Tibial artery (tissue), 4 donors: ENCODE measurements around the gene PPP1R8.
"Not testable (repeated sequence)": the region's sequence is repeated elsewhere in the genome, so short reads cannot be mapped to it uniquely, and the experiment has no call there.

Experiments
- DNase-seq, 2 donors: peaks; one replicate each; pipeline ENCODE4 v3.0.0-alpha.2; 2019
- H3K27ac ChIP-seq, 2 donors: fragments of 200-600 bp; sonication (generic) in 1 of 2; 1 replicate in 1 of 2; 2 replicates in 1 of 2; pipeline ENCODE4 v1.5.1; 2018 to 2019; ENCODE audit warnings: mild to moderate bottlenecking in 1 of 2
- H3K27me3 ChIP-seq, 2 donors: fragments of 200-600 bp; sonication (generic) in 1 of 2; one replicate each; pipeline versions ENCODE4 v1.5.1 to v1.6.0; 2016 to 2019
- H3K36me3 ChIP-seq, 3 donors: fragments of 200-600 bp; sonication (generic) in 2 of 3; one replicate each; pipeline ENCODE4 v1.5.1; 2016 to 2019; ENCODE audit warnings: mild to moderate bottlenecking in 2 of 3
- H3K4me1 ChIP-seq, 4 donors: fragments of 200-600 bp; sonication (generic) in 2 of 4; 1 replicate in 3 of 4; 2 replicates in 1 of 4; pipeline ENCODE4 v1.5.1; 2016 to 2019
- H3K4me3 ChIP-seq, 2 donors: fragments of 200-600 bp; sonication (generic) in 1 of 2; 1 replicate in 1 of 2; 2 replicates in 1 of 2; pipeline ENCODE4 v1.5.1; 2018 to 2019; ENCODE audit warnings: mild to moderate bottlenecking in 2 of 2
- H3K9me3 ChIP-seq, 3 donors: fragments of 200-600 bp; sonication (generic) in 1 of 3; one replicate each; pipeline ENCODE4 v1.5.1; 2016 to 2019
- intact Hi-C: fragments of 100-400 bp; cut with DNase I; formaldehyde crosslinking; loops from one replicate; pipeline ENCODE4 v1.15.0; 2023; ENCODE audit warnings: low total_unique reads
- TF ChIP-seq, protein P1 (sequence below), 2 experiments: fragments of 200-600 bp in 1 of 2; fragments of 450-650 bp in 1 of 2; IDR thresholded peaks; one replicate each; pipeline ENCODE4 v1.5.1; 2017 to 2019; ENCODE audit warnings: antibody characterized with exemption in 2 of 2, mild to moderate bottlenecking in 1 of 2, moderate library complexity in 1 of 2

Gene PPP1R8

DNA sequence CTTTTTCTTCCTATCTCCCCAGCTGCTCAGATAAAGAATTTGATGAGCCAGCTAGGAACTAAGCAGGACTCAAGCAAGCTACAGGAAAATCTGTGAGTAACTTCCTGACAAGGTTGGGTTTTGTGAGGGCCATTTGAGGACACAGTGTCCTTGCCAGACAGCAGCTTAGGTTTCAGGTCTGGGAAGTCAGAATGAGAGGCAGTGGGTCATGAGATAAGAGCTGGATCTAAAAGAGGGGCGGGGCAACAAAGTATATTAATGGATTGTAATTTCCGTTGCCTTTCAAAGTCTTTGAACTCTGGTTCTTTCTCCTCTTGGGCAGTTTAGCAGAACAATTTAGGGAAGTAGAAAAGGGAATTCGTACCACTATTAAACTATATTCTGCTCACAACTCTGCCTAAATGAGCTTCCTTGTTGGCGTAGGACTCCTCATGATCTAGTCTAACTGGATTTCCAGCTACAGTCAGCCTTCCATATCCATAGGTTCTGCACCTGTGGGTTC lies 41.0 kb upstream of the PPP1R8 start:
- Histone ChIP-seq H3K27me3 (no peaks in the 10 kb centered on the region), H3K4me1 (peaks cover 0 to 15% (median 4%) of the 10 kb centered on the region in 4 donors), H3K36me3 (peaks cover 42 to 48% (median 44%) of the 10 kb centered on the region in 3 donors), H3K9me3 (no peaks in the 10 kb centered on the region), H3K4me3 (no peak overlapping the region), H3K27ac (no peak overlapping the region)
- intact Hi-C loops = no loop called here
- peak in 1 of 2 donors; percentile 33 for DNase-seq
- TF ChIP-seq, protein P1, sequence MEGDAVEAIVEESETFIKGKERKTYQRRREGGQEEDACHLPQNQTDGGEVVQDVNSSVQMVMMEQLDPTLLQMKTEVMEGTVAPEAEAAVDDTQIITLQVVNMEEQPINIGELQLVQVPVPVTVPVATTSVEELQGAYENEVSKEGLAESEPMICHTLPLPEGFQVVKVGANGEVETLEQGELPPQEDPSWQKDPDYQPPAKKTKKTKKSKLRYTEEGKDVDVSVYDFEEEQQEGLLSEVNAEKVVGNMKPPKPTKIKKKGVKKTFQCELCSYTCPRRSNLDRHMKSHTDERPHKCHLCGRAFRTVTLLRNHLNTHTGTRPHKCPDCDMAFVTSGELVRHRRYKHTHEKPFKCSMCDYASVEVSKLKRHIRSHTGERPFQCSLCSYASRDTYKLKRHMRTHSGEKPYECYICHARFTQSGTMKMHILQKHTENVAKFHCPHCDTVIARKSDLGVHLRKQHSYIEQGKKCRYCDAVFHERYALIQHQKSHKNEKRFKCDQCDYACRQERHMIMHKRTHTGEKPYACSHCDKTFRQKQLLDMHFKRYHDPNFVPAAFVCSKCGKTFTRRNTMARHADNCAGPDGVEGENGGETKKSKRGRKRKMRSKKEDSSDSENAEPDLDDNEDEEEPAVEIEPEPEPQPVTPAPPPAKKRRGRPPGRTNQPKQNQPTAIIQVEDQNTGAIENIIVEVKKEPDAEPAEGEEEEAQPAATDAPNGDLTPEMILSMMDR (IDR thresholded peaks at IDR 0.05) = no peak

DNA sequence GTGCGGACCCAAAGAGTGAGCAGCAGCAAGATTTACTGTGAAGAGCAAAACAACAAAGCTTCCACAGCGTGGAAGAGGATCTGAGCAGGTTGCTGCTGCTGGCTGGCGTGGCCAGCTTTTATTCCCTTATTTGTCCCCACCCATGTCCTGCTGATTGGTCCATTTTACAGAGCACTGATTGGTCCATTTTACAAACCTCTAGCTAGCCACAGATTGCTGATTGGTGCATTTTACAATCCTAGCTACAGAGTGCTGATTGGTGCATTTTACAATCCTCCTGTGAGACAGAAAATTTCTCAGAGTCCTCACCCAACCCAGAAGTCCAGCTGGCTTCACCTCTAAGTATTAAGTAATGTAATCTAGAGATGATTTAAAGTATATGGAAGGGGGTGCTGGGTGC lies 40.3 kb upstream of the PPP1R8 start:
- intact Hi-C loops, H3K4me3 ChIP-seq, H3K27ac ChIP-seq, DNase-seq, H3K9me3 ChIP-seq, H3K27me3 ChIP-seq: not testable (repeated sequence)
- Histone ChIP-seq H3K36me3 (peaks cover 49 to 55% (median 50%) of the 10 kb centered on the region in 3 donors), H3K4me1 (peaks cover 0 to 15% (median 2%) of the 10 kb centered on the region in 4 donors)

DNA sequence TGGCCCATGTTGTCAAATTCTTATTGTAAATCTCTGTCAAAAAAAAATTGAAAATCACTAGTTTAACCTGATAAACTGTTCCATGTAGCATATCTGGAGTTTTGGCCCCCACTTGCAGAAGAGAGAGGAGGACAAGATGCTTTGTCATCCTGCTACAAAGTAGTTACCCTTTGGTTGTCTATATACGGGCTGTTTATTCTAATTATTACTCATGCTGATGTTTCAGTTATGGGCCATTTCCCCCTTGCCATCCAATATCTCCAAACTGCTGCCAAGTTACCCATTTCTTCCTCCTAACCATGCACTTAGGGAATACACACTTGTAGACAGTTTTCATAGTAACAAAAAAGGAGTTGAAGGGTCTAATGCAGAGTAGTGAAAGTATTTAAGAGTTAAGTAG lies 35.0 kb upstream of the PPP1R8 start:
- Histone ChIP-seq H3K4me3 (no peak overlapping the region), H3K36me3 (peaks cover 75 to 88% (median 81%) of the 10 kb centered on the region in 3 donors), H3K4me1 (no peaks in the 10 kb centered on the region), H3K27ac (no peak overlapping the region), H3K27me3 (no peaks in the 10 kb centered on the region), H3K9me3 (no peaks in the 10 kb centered on the region)
- DNase-seq = no peak
- TF ChIP-seq, protein P1 (IDR thresholded peaks at IDR 0.05) = no peak
- intact Hi-C loops = no loop called here

DNA sequence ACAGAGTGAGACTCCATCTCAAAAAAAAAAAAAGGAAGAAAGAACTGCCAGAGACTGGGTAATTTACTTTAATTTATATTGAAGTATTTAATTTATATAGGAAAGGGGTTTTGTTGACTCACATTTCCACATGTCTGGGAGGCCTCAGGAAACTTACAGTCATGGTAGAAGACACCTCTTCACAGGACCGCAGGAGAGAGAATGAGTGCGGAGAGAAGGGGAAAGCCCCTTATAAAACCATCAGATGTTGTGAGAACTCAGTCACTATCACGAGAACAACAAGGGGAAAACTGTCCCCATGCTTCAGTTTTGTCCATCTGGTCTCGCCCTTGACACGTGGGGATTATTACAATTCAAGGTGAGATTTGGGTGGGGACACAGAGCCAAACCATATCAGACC lies 25.8 kb upstream of the PPP1R8 start:
- no peak for DNase-seq
- Histone ChIP-seq H3K36me3 (peaks cover 53 to 76% (median 71%) of the 10 kb centered on the region in 3 donors), H3K9me3 (no peaks in the 10 kb centered on the region), H3K4me3 (no peak overlapping the region), H3K27me3 (no peaks in the 10 kb centered on the region), H3K4me1 (no peaks in the 10 kb centered on the region), H3K27ac (no peak overlapping the region)
- intact Hi-C loops = no loop called here
- TF ChIP-seq, protein P1 (IDR thresholded peaks at IDR 0.05) = no peak

DNA sequence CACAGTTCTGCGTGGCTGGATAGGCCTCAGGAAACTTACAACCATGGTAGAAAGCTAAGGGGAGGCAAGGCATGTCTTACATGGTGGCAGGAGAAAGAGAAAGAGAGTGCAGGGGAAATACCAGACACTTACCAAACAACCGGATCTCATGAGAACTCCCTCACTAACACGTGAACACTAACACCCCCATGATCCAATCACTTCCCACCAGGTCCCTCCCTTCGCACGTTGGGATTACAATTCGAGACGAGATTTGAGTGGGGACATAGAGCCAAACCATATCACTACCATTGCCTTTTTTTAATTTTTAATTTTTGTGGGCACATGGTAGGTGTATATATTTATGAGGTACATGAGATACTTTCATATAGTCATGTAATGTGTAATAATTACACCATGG lies 23.8 kb upstream of the PPP1R8 start:
- TF ChIP-seq, protein P1 (IDR thresholded peaks at IDR 0.05) = no peak
- H3K9me3 ChIP-seq = no peaks in the 10 kb centered on the region
- no peak for DNase-seq
- no peak overlapping the region for H3K4me3 ChIP-seq
- intact Hi-C loops = no loop called here
- H3K4me1 ChIP-seq = no peaks in the 10 kb centered on the region
- peaks cover 41 to 59% (median 58%) of the 10 kb centered on the region in 3 donors for H3K36me3 ChIP-seq
- no peak overlapping the region for H3K27ac ChIP-seq
- H3K27me3 ChIP-seq = no peaks in the 10 kb centered on the region

DNA sequence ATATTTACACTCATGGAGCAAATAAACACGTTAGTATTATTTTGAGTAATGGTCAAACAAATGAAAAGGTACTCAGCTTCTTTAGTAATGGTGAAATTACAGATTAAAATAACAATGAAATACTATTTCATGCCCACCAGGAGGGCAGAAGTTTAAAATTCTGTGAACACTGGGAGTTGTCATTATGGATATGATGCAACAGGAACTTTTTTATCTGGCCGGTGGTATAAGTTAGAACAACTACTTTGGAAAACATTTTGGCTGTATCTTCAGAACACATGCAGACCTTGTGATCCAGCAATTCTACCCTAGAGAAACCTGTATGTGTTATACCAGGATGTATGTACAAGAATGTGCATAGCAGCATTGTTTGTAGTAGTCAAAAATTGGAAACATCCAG lies 23.2 kb upstream of the PPP1R8 start:
- DNase-seq = no peak
- Histone ChIP-seq H3K9me3 (no peaks in the 10 kb centered on the region), H3K27me3 (no peaks in the 10 kb centered on the region), H3K36me3 (peaks cover 41 to 59% (median 58%) of the 10 kb centered on the region in 3 donors), H3K4me3 (no peak overlapping the region), H3K4me1 (no peaks in the 10 kb centered on the region), H3K27ac (no peak overlapping the region)
- intact Hi-C loops = no loop called here
- TF ChIP-seq, protein P1 (IDR thresholded peaks at IDR 0.05) = no peak

DNA sequence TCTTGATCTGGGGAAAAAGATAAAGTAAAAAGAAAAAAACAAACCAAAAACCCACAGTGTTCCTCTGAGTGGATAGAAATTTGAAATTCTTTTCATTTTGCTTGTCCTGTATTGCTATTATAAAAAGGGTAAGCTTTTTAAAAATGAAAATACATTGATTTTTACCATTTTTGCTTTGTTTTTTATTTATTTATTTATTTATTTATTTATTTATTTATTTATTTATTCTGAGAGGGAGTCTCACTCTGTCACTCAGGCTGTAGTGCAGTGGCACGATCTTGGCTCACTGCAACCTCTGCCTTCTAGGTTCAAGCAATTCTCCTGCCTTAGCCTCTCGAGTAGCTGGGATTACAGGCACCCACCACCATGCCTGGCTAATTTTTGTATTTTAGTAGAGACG lies 22.5 kb upstream of the PPP1R8 start:
- DNase-seq, H3K4me3 ChIP-seq, H3K27ac ChIP-seq, H3K4me1 ChIP-seq, H3K9me3 ChIP-seq, H3K27me3 ChIP-seq, intact Hi-C loops: not testable (repeated sequence)
- H3K36me3 ChIP-seq = peaks cover 44 to 61% (median 59%) of the 10 kb centered on the region in 3 donors
